HepG2 (cell line): Measurements from ENCODE around the gene MFN2. TPM values are rescaled to one million over a fixed set of nuclear protein-coding genes. Genes with fewer than 3 reads are reported as not detected.

Experiments used
- BCL6 ChIP-seq: IDR thresholded peaks from 2 replicates; pipeline ENCODE4 v1.6.1; 2016; ENCODE audit warnings: missing genetic modification reagents, missing compliant biosample characterization
- KLF11 ChIP-seq: IDR thresholded peaks from 2 replicates; pipeline ENCODE4 v1.6.1; 2016; ENCODE audit warnings: missing compliant biosample characterization
- KLF13 ChIP-seq: sonication (generic); formaldehyde crosslinking; IDR thresholded peaks from 2 replicates; pipeline ENCODE4 v1.4.0; 2020; ENCODE audit warnings: mild to moderate bottlenecking, missing genetic modification reagents
- NCOA2 ChIP-seq: sonication (generic); formaldehyde crosslinking; IDR thresholded peaks from 2 replicates; pipeline ENCODE4 v1.8.0; 2022; ENCODE audit warnings: inconsistent platforms
- NFYB ChIP-seq: sonication (generic); formaldehyde crosslinking; IDR thresholded peaks from 2 replicates; pipeline ENCODE4 v1.4.0; 2020; ENCODE audit warnings: missing genetic modification reagents
- NR1H2 ChIP-seq: sonication (generic); formaldehyde crosslinking; IDR thresholded peaks from 2 replicates; pipeline ENCODE4 v1.8.1; 2022; ENCODE audit warnings: low read depth, missing genetic modification reagents, borderline replicate concordance
- PCBP2 ChIP-seq: fragments of 200-400 bp; formaldehyde crosslinking; optimal IDR thresholded peaks from 2 replicates; pipeline ENCODE3; 2018; ENCODE audit warnings: low read length, low read depth; ENCODE audit not compliant: poor library complexity, severe bottlenecking
- POLR2G ChIP-seq: fragments of 200-400 bp; formaldehyde crosslinking; IDR thresholded peaks from 2 replicates; pipeline ENCODE4 v1.6.1; 2018; ENCODE audit warnings: mild to moderate bottlenecking, low read depth, low read length, moderate library complexity
- SOX5 ChIP-seq: IDR thresholded peaks from 2 replicates; pipeline ENCODE4 v1.6.1; 2016; ENCODE audit warnings: borderline replicate concordance
- SOX6 ChIP-seq, 2 experiments: fragments of 450-650 bp in 1 of 2; sonication (generic) in 1 of 2; formaldehyde crosslinking in 1 of 2; IDR thresholded peaks; 2 replicates each; pipeline versions ENCODE4 v1.4.0 to v1.6.1; 2017 to 2020; ENCODE audit warnings: antibody characterized with exemption in 1 of 2, mild to moderate bottlenecking in 1 of 2, missing genetic modification reagents in 1 of 2
- SUZ12 ChIP-seq: fragments of 150-350 bp; IDR thresholded peaks from 2 replicates; pipeline ENCODE4 v1.6.1; 2014; ENCODE audit warnings: low read depth, low read length
- ZFYVE20 ChIP-seq: sonication (generic); formaldehyde crosslinking; IDR thresholded peaks from 2 replicates; pipeline ENCODE4 v1.8.0; 2023; ENCODE audit warnings: low read depth, mild to moderate bottlenecking, moderate library complexity, missing genetic modification reagents, borderline replicate concordance
- ZMYM4 ChIP-seq: sonication (generic); formaldehyde crosslinking; IDR thresholded peaks from 2 replicates; pipeline ENCODE4 v1.8.1; 2023; ENCODE audit warnings: mild to moderate bottlenecking, missing genetic modification reagents
- ZNF264 ChIP-seq: sonication (generic); formaldehyde crosslinking; IDR thresholded peaks from 2 replicates; pipeline ENCODE4 v1.4.0; 2020; ENCODE audit warnings: missing genetic modification reagents
- ZNF614 ChIP-seq: IDR thresholded peaks from 2 replicates; pipeline ENCODE4 v1.6.1; 2018; ENCODE audit warnings: missing biosample characterization, missing genetic modification reagents, inconsistent platforms, borderline replicate concordance
- ZNF678 ChIP-seq: sonication (generic); formaldehyde crosslinking; IDR thresholded peaks from 2 replicates; pipeline ENCODE4 v1.4.0; 2020; ENCODE audit warnings: mild to moderate bottlenecking, missing genetic modification reagents
- ZNF768 ChIP-seq: sonication (generic); formaldehyde crosslinking; IDR thresholded peaks from 2 replicates; pipeline ENCODE4 v1.4.0; 2020; ENCODE audit warnings: missing genetic modification reagents
- ZNF788 ChIP-seq: sonication (generic); formaldehyde crosslinking; IDR thresholded peaks from 2 replicates; pipeline ENCODE4 v1.5.0; 2020; ENCODE audit warnings: mild to moderate bottlenecking, missing genetic modification reagents, borderline replicate concordance
- ZSCAN12 ChIP-seq: sonication (generic); formaldehyde crosslinking; IDR thresholded peaks from 2 replicates; pipeline ENCODE4 v1.9.0; 2021; ENCODE audit warnings: mild to moderate bottlenecking, missing genetic modification reagents
- polyA plus RNA-seq, 8 experiments: library from polyadenylated mRNA; depleted of rRNA in 3 of 8; stranded (reverse) in 7 of 8; unstranded in 1 of 8; fragments of >200 nt; fragmentation: Illumina TruSeq in 4 of 8; extraction: Trizol in 4 of 8; gene quantifications; 2 replicates each; pipeline versions ENCODE4 v1.2.1 to v1.2.3, GENCODE V29; 2011 to 2016; ENCODE audit warnings: low read depth in 4 of 8, missing spikeins in 1 of 8, mixed read lengths in 1 of 8; ENCODE audit not compliant: insufficient read depth in 1 of 8
- total RNA-seq, 5 experiments: library from RNA; depleted of rRNA; stranded (reverse); fragments of >200 nt; fragmentation: Illumina TruSeq; extraction: Trizol; gene quantifications; 2 replicates each; pipeline ENCODE4 v1.2.3, GENCODE V29; 2016; ENCODE audit warnings: low read depth in 1 of 5
- TF ChIP-seq, protein P1 (sequence below): sonication (generic); formaldehyde crosslinking; conservative IDR thresholded peaks from 2 replicates; pipeline ENCODE4 v1.4.0; 2020; ENCODE audit warnings: missing genetic modification reagents
- TF ChIP-seq, protein P2 (sequence below): sonication (generic); formaldehyde crosslinking; IDR thresholded peaks from 2 replicates; pipeline ENCODE4 v1.4.0; 2020; ENCODE audit warnings: missing genetic modification reagents
- TF ChIP-seq, protein P3 (sequence below), 2 experiments: fragments of 450-650 bp in 1 of 2; sonication (generic) in 1 of 2; formaldehyde crosslinking; IDR thresholded peaks; 2 replicates each; pipeline versions ENCODE4 v1.5.0 to v1.8.0; 2020 to 2022; ENCODE audit warnings: mild to moderate bottlenecking in 1 of 2, missing genetic modification reagents in 1 of 2
- TF ChIP-seq, protein P4 (sequence below): IDR thresholded peaks from 2 replicates; pipeline ENCODE4 v1.6.1; 2016

Gene MFN2
- total and polyA plus RNA-seq, 2 of the 13 experiments (the other 11 are each of a cell fraction or from before 2014, with no cell fraction given) = 38.7 to 60.9 TPM

DNA sequence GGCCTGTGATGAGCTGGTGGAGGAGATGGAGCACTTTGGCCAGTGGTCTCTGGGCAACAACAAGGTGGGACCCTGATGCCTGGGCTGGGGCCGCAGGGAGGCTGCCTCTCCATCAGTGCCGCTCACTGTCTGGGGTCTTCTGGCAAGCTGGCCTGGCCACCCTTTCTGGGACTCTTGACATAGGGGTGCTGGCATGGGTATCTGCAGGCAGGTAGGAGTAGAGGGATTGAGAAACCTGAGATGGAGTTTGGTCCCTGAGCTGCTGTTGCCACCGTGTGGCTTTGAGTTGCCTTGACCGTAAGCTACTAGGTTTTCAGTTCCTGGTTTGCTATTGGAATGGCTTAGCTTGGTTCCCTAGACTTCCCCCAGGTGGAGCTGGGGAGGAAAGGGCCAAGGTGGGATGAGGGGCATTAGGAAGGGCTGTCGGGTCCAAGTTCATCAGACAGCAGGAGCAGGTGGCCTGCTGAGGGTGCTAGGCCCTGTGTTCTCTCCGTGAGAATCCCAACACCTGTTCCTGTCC lies 13.2 kb upstream of the MFN2 start (continued):
- TF ChIP-seq POLR2G (no peak), ZNF614 (CRISPR knock-in tag) (0 out of 2 replicates have a peak, but pooled peaks have one; percentile 56), NR1H2 (no peak), ZFYVE20 (CRISPR knock-in tag) (no peak), ZSCAN12 (CRISPR knock-in tag) (no peak), SUZ12 (no peak), SOX6 (IDR thresholded peaks at IDR 0.05) (no peak), SOX6 (CRISPR knock-in tag; IDR thresholded peaks at IDR 0.05) (0 out of 2 replicates have a peak, but pooled peaks have one; percentile 30), SOX5 (peak; percentile 28; the same call in 1 of the 2 replicates), KLF13 (CRISPR knock-in tag) (peak; percentile 47; the same call in 1 of the 2 replicates), ZNF768 (CRISPR knock-in tag) (no peak), PCBP2 (no peak), ZNF264 (CRISPR knock-in tag) (no peak), NFYB (CRISPR knock-in tag) (no peak), KLF11 (no peak), ZNF788 (CRISPR knock-in tag) (peak; percentile 22; the same call in 1 of the 2 replicates), ZMYM4 (CRISPR knock-in tag) (no peak), BCL6 (peak; percentile 53), NCOA2 (no peak), ZNF678 (CRISPR knock-in tag) (no peak)
- TF ChIP-seq, protein P1, sequence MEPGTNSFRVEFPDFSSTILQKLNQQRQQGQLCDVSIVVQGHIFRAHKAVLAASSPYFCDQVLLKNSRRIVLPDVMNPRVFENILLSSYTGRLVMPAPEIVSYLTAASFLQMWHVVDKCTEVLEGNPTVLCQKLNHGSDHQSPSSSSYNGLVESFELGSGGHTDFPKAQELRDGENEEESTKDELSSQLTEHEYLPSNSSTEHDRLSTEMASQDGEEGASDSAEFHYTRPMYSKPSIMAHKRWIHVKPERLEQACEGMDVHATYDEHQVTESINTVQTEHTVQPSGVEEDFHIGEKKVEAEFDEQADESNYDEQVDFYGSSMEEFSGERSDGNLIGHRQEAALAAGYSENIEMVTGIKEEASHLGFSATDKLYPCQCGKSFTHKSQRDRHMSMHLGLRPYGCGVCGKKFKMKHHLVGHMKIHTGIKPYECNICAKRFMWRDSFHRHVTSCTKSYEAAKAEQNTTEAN (CRISPR knock-in tag) = no peak
- TF ChIP-seq, protein P2, sequence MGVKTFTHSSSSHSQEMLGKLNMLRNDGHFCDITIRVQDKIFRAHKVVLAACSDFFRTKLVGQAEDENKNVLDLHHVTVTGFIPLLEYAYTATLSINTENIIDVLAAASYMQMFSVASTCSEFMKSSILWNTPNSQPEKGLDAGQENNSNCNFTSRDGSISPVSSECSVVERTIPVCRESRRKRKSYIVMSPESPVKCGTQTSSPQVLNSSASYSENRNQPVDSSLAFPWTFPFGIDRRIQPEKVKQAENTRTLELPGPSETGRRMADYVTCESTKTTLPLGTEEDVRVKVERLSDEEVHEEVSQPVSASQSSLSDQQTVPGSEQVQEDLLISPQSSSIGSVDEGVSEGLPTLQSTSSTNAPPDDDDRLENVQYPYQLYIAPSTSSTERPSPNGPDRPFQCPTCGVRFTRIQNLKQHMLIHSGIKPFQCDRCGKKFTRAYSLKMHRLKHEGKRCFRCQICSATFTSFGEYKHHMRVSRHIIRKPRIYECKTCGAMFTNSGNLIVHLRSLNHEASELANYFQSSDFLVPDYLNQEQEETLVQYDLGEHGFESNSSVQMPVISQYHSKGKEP (CRISPR knock-in tag) = no peak
- TF ChIP-seq, protein P3, sequence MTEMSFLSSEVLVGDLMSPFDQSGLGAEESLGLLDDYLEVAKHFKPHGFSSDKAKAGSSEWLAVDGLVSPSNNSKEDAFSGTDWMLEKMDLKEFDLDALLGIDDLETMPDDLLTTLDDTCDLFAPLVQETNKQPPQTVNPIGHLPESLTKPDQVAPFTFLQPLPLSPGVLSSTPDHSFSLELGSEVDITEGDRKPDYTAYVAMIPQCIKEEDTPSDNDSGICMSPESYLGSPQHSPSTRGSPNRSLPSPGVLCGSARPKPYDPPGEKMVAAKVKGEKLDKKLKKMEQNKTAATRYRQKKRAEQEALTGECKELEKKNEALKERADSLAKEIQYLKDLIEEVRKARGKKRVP (CRISPR knock-in tag; IDR thresholded peaks at IDR 0.05) = no peak
- TF ChIP-seq, protein P4, sequence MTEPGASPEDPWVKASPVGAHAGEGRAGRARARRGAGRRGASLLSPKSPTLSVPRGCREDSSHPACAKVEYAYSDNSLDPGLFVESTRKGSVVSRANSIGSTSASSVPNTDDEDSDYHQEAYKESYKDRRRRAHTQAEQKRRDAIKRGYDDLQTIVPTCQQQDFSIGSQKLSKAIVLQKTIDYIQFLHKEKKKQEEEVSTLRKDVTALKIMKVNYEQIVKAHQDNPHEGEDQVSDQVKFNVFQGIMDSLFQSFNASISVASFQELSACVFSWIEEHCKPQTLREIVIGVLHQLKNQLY = no peak
